T-helper 2 cell treated with Interferon-gamma antibody and Interleukin-4, amounts not matched to agents 100 ng/mL and 5 ng/mL, for 36 hours (primary cell): ENCODE measurements around the gene DUSP7. TPM values are rescaled to one million over a fixed set of nuclear protein-coding genes. Genes with fewer than 3 reads are reported as not detected.

ENCODE experiments used
- intact Hi-C: fragments of 100-400 bp; cut with micrococcal nuclease; formaldehyde crosslinking; loops from one replicate; pipeline ENCODE4 v1.15.1; 2023
- total RNA-seq: library from RNA; stranded (reverse); gene quantifications from 2 replicates; pipeline ENCODE4 v1.2.3, GENCODE V29; 2022

The DUSP7 gene
- total RNA-seq, 1 donor from 2014 or later: 43.7 TPM

GRCh38 chr3:52013802-52014598, 42.4 kb downstream of the DUSP7 start:
- intact Hi-C loops: no loop called here

GRCh38 chr3:52012699-52013098, 43.7 kb downstream of the DUSP7 start:
- intact Hi-C loops: no loop called here

- intact Hi-C loops: no loop called here
Measured at GRCh38 chr3:52010431-52010830, 45.9 kb downstream of the DUSP7 start.

GRCh38 chr3:52007291-52007690, 49.1 kb downstream of the DUSP7 start:
- intact Hi-C loops: loop anchor here (10.0 kb wide), 1 partner anchor 338 kb away; no protein-coding TSS in a partner anchor

- intact Hi-C loops: loop anchor here (10.0 kb wide), 1 partner anchor 338 kb away; no protein-coding TSS in a partner anchor
Measured at GRCh38 chr3:52006820-52007133, 49.6 kb downstream of the DUSP7 start.

- intact Hi-C loops: loop anchor here (10.0 kb wide), 1 partner anchor 339 kb away; no protein-coding TSS in a partner anchor
Measured at GRCh38 chr3:52006017-52006819, 50.2 kb downstream of the DUSP7 start.

GRCh38 chr3:52005571-52005986, 50.8 kb downstream of the DUSP7 start:
- intact Hi-C loops: loop anchor here (10.0 kb wide), 1 partner anchor 339 kb away; no protein-coding TSS in a partner anchor

- intact Hi-C loops: loop anchor here (10.0 kb wide), 1 partner anchor 340 kb away; no protein-coding TSS in a partner anchor
Measured at GRCh38 chr3:52004906-52005395, 51.4 kb downstream of the DUSP7 start.

GRCh38 chr3:52004163-52004787, 52.1 kb downstream of the DUSP7 start:
- intact Hi-C loops: loop anchor here (10.0 kb wide), 1 partner anchor 341 kb away; no protein-coding TSS in a partner anchor

GRCh38 chr3:52002748-52003147, 53.6 kb downstream of the DUSP7 start:
- intact Hi-C loops: loop anchor here (10.0 kb wide), 1 partner anchor 342 kb away; no protein-coding TSS in a partner anchor

GRCh38 chr3:52001443-52001974, 54.9 kb downstream of the DUSP7 start:
- intact Hi-C loops: loop anchor here (1.0 to 10.0 kb wide), 4 partner anchors 52 to 343 kb away; no protein-coding TSS in a partner anchor

GRCh38 chr3:51999846-52000245, 56.5 kb downstream of the DUSP7 start:
- intact Hi-C loops: loop anchor here (10.0 kb wide), 1 partner anchor 345 kb away; no protein-coding TSS in a partner anchor

Other genes starting within 250 kb of the DUSP7 start
- not detected in 2 replicates for gene IQCF2, start 195.0 kb downstream of the DUSP7 start, total RNA-seq
- not detected in 2 replicates for gene IQCF5, start 181.0 kb downstream of the DUSP7 start, total RNA-seq
- gene IQCF1, start 153.2 kb downstream of the DUSP7 start, total RNA-seq: not detected in 2 replicates
- 36.8 and 38.2 TPM in 2 replicates for gene RRP9, start 114.7 kb downstream of the DUSP7 start, total RNA-seq
- gene PARP3, start 114.2 kb downstream of the DUSP7 start, total RNA-seq: 11.8 and 14.0 TPM in 2 replicates
- not detected in 2 replicates for gene GPR62, start 101.2 kb downstream of the DUSP7 start, total RNA-seq
- gene PCBP4, start 89.1 kb downstream of the DUSP7 start, total RNA-seq: 22.8 and 23.5 TPM in 2 replicates
- gene ABHD14B, start 82.5 kb downstream of the DUSP7 start, total RNA-seq: 37.2 and 40.0 TPM in 2 replicates
- gene ABHD14A, start 81.5 kb downstream of the DUSP7 start, total RNA-seq: 11.2 and 16.9 TPM in 2 replicates
- 28.0 and 31.2 TPM in 2 replicates for gene ACY1, start 73.0 kb downstream of the DUSP7 start, total RNA-seq
- gene RPL29, start 60.7 kb downstream of the DUSP7 start, total RNA-seq: 1,352 and 1,360 TPM in 2 replicates
- 28.4 and 28.9 TPM in 2 replicates for gene POC1A, start 97.9 kb upstream of the DUSP7 start, total RNA-seq
- 74.4 and 77.3 TPM in 2 replicates for gene ALAS1, start 141.6 kb upstream of the DUSP7 start, total RNA-seq
- 0.25 TPM in 1 of 2 replicates, not detected in the other for gene TLR9, start 169.1 kb upstream of the DUSP7 start, total RNA-seq
- 107 and 109 TPM in 2 replicates for gene TWF2, start 182.6 kb upstream of the DUSP7 start, total RNA-seq
- gene PPM1M, start 189.2 kb upstream of the DUSP7 start, total RNA-seq: 59.5 and 60.2 TPM in 2 replicates
- 127 and 129 TPM in 2 replicates for gene WDR82, start 222.1 kb upstream of the DUSP7 start, total RNA-seq
- gene GLYCTK, start 231.3 kb upstream of the DUSP7 start, total RNA-seq: 21.6 and 22.0 TPM in 2 replicates